Mammary epithelial cell (primary cell): ENCODE results near the gene OR4D1.

ENCODE experiments used
- CTCF ChIP-seq, 2 donors: IDR thresholded peaks in 1 of 2; conservative IDR thresholded peaks in 1 of 2; 2 replicates each; pipeline ENCODE4 v1.5.1; 2011 to 2012; ENCODE audit warnings: inconsistent platforms in 2 of 2, low read length in 2 of 2, mild to moderate bottlenecking in 2 of 2, control low read depth in 1 of 2, low read depth in 1 of 2; ENCODE audit not compliant: insufficient read depth in 1 of 2; ENCODE audit errors: extremely low read depth in 1 of 2
- EZH2 ChIP-seq: IDR thresholded peaks from 2 replicates; pipeline ENCODE4 v1.6.1; 2012; ENCODE audit warnings: low read length, inconsistent platforms, borderline replicate concordance

GRCh38 chr17:58121925-58122324, 26.3 kb upstream of the OR4D1 start:
- peak; percentile 33 to 58 for TF ChIP-seq CTCF (conservative IDR thresholded peaks at IDR 0.05 in 1 of 2, IDR thresholded peaks at IDR 0.05 in 1 of 2; ENCODE audit: extremely low read depth in 1 of 2, insufficient read depth in 1 of 2, low read depth in 1 of 2, low read length in 2 of 2)
- TF ChIP-seq EZH2, result no peak
